Measurements from ENCODE around the gene LCP1.
"Not testable (repeated sequence)": the region's sequence is repeated elsewhere in the genome, so short reads cannot be mapped to it uniquely, and the experiment has no call there.

The LCP1 gene

GRCh38 chr13:46181840-46182490 lies at the start of gene LCP1:
Gene LCP1, minus strand, starts transcription at chr13:46182177. Its CDS starts 22,515 bp downstream, at chr13:46159662.
- DNase-seq, result peak; percentile 23

- DNase-seq, result no peak
Observed at GRCh38 chr13:46229251-46229650, 47.3 kb upstream of the LCP1 start.

- peak; percentile 1 for DNase-seq
Observed at GRCh38 chr13:46220234-46220633, 38.3 kb upstream of the LCP1 start.

GRCh38 chr13:46214741-46215140 lies 32.8 kb upstream of the LCP1 start:
- not testable (repeated sequence) for DNase-seq

- DNase-seq, result no peak
Observed at GRCh38 chr13:46213242-46213641, 31.3 kb upstream of the LCP1 start.

- peak; percentile 63 for DNase-seq
Observed at GRCh38 chr13:46211483-46212351, 29.7 kb upstream of the LCP1 start, which contains the start of gene LRRC63. Gene LRRC63, plus strand, starts transcription at chr13:46211928. Its CDS starts 1,107 bp downstream, at chr13:46213035.

- no peak for DNase-seq
Observed at GRCh38 chr13:46211116-46211482, 29.1 kb upstream of the LCP1 start.

GRCh38 chr13:46210362-46211083 lies 28.5 kb upstream of the LCP1 start:
- no peak for DNase-seq

- no peak for DNase-seq
Observed at GRCh38 chr13:46207828-46208227, 25.9 kb upstream of the LCP1 start.

GRCh38 chr13:46206143-46206542 lies 24.2 kb upstream of the LCP1 start:
- DNase-seq, result no peak

GRCh38 chr13:46202966-46203365 lies 21.0 kb upstream of the LCP1 start:
- DNase-seq, result no peak

- DNase-seq, result no peak
Observed at GRCh38 chr13:46202188-46202795, 20.3 kb upstream of the LCP1 start.

- DNase-seq, result no peak
Observed at GRCh38 chr13:46198696-46199193, 16.8 kb upstream of the LCP1 start.

GRCh38 chr13:46197299-46198048 lies 15.5 kb upstream of the LCP1 start:
- no peak for DNase-seq

GRCh38 chr13:46195016-46195415 lies 13.0 kb upstream of the LCP1 start:
- no peak for DNase-seq

- no peak for DNase-seq
Observed at GRCh38 chr13:46192412-46192811, 10.4 kb upstream of the LCP1 start.

- no peak for DNase-seq
Observed at GRCh38 chr13:46185634-46186033, 3.7 kb upstream of the LCP1 start.

GRCh38 chr13:46184277-46184699 lies 2.3 kb upstream of the LCP1 start:
- DNase-seq, result no peak

- no peak for DNase-seq
Observed at GRCh38 chr13:46183018-46183946, 1.3 kb upstream of the LCP1 start.

- DNase-seq, result peak; percentile 12
Observed at GRCh38 chr13:46182491-46182877, 507 bp upstream of the LCP1 start.

- no peak for DNase-seq
Observed at GRCh38 chr13:46181377-46181839, 569 bp downstream of the LCP1 start.

Measured in NCI-H774 (cell line).